Kidney epithelial cell (primary cell): ENCODE results near the gene KCNJ2. TPM values are rescaled to one million over a fixed set of nuclear protein-coding genes. Genes with fewer than 3 reads are reported as not detected.

Source experiments
- DNase-seq: peaks from one replicate; pipeline ENCODE4 v3.0.0-alpha.2; 2010; ENCODE audit warnings: low read depth
- H3K27me3 ChIP-seq: 2 replicates; pipeline ENCODE4 v1.6.0; 2011; ENCODE audit warnings: low read length; ENCODE audit not compliant: control insufficient read depth, insufficient read depth
- H3K36me3 ChIP-seq: 2 replicates; pipeline ENCODE4 v1.5.1; 2011; ENCODE audit warnings: low read length; ENCODE audit not compliant: control insufficient read depth, insufficient read depth
- H3K4me3 ChIP-seq: 2 replicates; pipeline ENCODE4 v1.5.1; 2011; ENCODE audit warnings: low read depth, mild to moderate bottlenecking, control low read depth, low read length
- CTCF ChIP-seq: IDR thresholded peaks from 2 replicates; pipeline ENCODE4 v1.5.1; 2011; ENCODE audit warnings: mild to moderate bottlenecking, moderate library complexity, low read length, control low read depth, inconsistent platforms; ENCODE audit not compliant: insufficient read depth, poor library complexity, severe bottlenecking
- total RNA-seq: library from RNA; depleted of rRNA; stranded (reverse); fragments of >200 nt; gene quantifications from 2 replicates; pipeline ENCODE4 v1.2.3, GENCODE V29; 2015

The KCNJ2 gene
- total RNA-seq, 1 donor from 2014 or later, result 0.79 TPM

DNA sequence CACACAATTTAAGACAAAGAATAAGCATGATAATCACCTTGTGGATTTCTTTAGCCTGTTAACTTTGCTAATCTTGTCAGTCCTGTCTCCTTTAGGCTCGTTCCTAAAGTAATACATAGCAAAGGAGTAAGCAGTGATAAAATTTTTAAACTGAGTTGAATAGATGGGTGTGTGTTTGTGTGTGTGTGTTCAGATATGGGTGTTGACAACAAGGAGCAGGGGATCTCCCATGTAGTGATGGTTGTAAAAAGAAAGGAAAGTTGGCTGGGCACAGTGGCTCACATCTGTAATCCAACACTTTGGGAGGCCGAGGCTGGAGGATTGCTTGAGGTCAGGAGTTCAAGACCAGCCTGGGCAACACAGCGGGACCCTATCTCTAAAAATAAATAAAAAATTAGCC, 44.6 kb upstream of the KCNJ2 start:
- no peak for TF ChIP-seq CTCF
- peaks cover 1% of the 10 kb centered on the region for H3K36me3 ChIP-seq
- H3K4me3 ChIP-seq, result no peak overlapping the region
- no peak for DNase-seq
- no peaks in the 10 kb centered on the region for H3K27me3 ChIP-seq

DNA sequence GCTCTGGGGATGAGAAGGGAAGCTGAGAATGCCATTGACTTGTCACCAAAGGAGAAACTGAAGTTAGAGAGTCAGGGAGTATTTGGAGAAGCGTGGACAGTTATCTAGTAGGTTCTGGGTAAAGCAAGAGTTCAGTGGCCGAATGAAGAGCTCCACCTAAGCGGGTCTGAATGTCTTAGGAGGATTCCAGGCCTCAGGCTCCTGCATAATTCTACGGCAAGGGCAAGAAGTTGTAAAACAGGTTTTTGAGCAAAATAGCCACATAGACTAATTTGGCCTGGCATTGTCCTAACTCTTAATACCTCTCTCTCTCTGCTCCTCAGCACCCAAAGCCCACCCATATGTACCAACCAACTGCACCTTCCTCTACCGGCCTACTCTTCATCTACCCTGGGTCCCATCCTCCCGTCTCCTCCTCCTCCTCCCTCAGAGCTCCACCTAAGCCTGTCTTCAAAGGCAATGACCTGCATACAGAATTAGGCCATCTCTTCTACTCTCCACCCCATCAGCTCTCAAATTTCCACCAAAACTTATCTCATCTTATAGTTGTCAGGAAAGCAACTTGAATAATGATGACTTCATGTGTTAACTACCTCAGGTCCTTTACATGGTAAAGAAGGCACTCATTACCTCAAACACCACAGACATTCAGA, 42.0 kb upstream of the KCNJ2 start:
- Histone ChIP-seq H3K4me3 (no peak overlapping the region), H3K27me3 (no peaks in the 10 kb centered on the region), H3K36me3 (peaks cover 1% of the 10 kb centered on the region)
- DNase-seq, result no peak
- no peak for TF ChIP-seq CTCF

GRCh38 chr17:70128727-70129238, 40.5 kb upstream of the KCNJ2 start:
- H3K4me3 ChIP-seq, result no peak overlapping the region
- no peak for TF ChIP-seq CTCF
- no peak for DNase-seq
- H3K36me3 ChIP-seq, result no peaks in the 10 kb centered on the region
- H3K27me3 ChIP-seq, result no peaks in the 10 kb centered on the region

- Histone ChIP-seq H3K27me3 (no peaks in the 10 kb centered on the region), H3K4me3 (no peak overlapping the region), H3K36me3 (no peaks in the 10 kb centered on the region)
- no peak for DNase-seq
- no peak for TF ChIP-seq CTCF
These were observed 39.0 kb upstream of the KCNJ2 start for GRCh38 chr17:70130289-70130688.

GRCh38 chr17:70132505-70132904, 36.8 kb upstream of the KCNJ2 start:
- TF ChIP-seq CTCF, result no peak
- Histone ChIP-seq H3K27me3 (no peaks in the 10 kb centered on the region), H3K4me3 (no peak overlapping the region), H3K36me3 (no peaks in the 10 kb centered on the region)
- no peak for DNase-seq

GRCh38 chr17:70134042-70134441, 35.3 kb upstream of the KCNJ2 start:
- H3K4me3 ChIP-seq, result no peak overlapping the region
- no peak for TF ChIP-seq CTCF

More at GRCh38 chr17:70134042-70134441, 35.3 kb upstream of the KCNJ2 start:
- no peaks in the 10 kb centered on the region for H3K27me3 ChIP-seq
- H3K36me3 ChIP-seq, result no peaks in the 10 kb centered on the region
- no peak for DNase-seq
